GM23248 (cell line): Measurements from ENCODE around the gene RARG. TPM values are rescaled to one million over a fixed set of nuclear protein-coding genes. Genes with fewer than 3 reads are reported as not detected.
A peak's percentile ranks its signal among the peaks of the same experiment; 100 is the strongest.

Experiments
- DNase-seq: peaks from one replicate; pipeline ENCODE4 v3.0.0-alpha.2; 2015
- H2AFZ ChIP-seq: fragments of 200-600 bp; sonication (generic); 2 replicates; pipeline ENCODE4 v1.6.1; 2016; ENCODE audit warnings: antibody characterized with exemption
- H3F3A ChIP-seq: fragments of 200-600 bp; sonication (generic); 2 replicates; pipeline ENCODE4 v1.6.1; 2016; ENCODE audit warnings: mild to moderate bottlenecking, antibody characterized with exemption, mixed run types; ENCODE audit not compliant: insufficient read depth
- H3K27ac ChIP-seq: fragments of 200-600 bp; sonication (generic); 2 replicates; pipeline ENCODE4 v1.5.1; 2016; ENCODE audit warnings: mild to moderate bottlenecking
- H3K27me3 ChIP-seq: fragments of 200-600 bp; sonication (generic); replicated peaks from 2 replicates; pipeline ENCODE4 v1.6.1; 2016; ENCODE audit warnings: mild to moderate bottlenecking; ENCODE audit not compliant: insufficient read depth
- H3K36me3 ChIP-seq: fragments of 200-600 bp; sonication (generic); 2 replicates; pipeline ENCODE4 v1.6.1; 2016; ENCODE audit warnings: low read depth, mild to moderate bottlenecking
- H3K4me1 ChIP-seq: fragments of 200-600 bp; sonication (generic); 2 replicates; pipeline ENCODE4 v1.6.1; 2016; ENCODE audit warnings: mild to moderate bottlenecking; ENCODE audit not compliant: insufficient read depth
- H3K4me2 ChIP-seq: fragments of 200-600 bp; sonication (generic); one replicate; pipeline ENCODE4 v1.6.1; 2016; ENCODE audit warnings: mild to moderate bottlenecking; ENCODE audit not compliant: unreplicated experiment
- H3K4me3 ChIP-seq: fragments of 200-600 bp; sonication (generic); 2 replicates; pipeline ENCODE4 v1.5.1; 2016; ENCODE audit warnings: mild to moderate bottlenecking
- H3K79me2 ChIP-seq: fragments of 200-600 bp; sonication (generic); 2 replicates; pipeline ENCODE4 v1.6.1; 2016; ENCODE audit warnings: mild to moderate bottlenecking; ENCODE audit not compliant: insufficient read depth
- H3K9ac ChIP-seq: fragments of 200-600 bp; sonication (generic); 2 replicates; pipeline ENCODE4 v1.6.1; 2016; ENCODE audit warnings: mild to moderate bottlenecking
- H3K9me2 ChIP-seq: fragments of 200-600 bp; sonication (generic); 2 replicates; pipeline ENCODE4 v1.6.1; 2016; ENCODE audit warnings: mixed run types, mild to moderate bottlenecking, moderate library complexity; ENCODE audit not compliant: insufficient read depth
- H3K9me3 ChIP-seq: fragments of 200-600 bp; sonication (generic); one replicate; pipeline ENCODE4 v1.6.1; 2017; ENCODE audit warnings: low read depth
- H4K20me1 ChIP-seq: fragments of 200-600 bp; sonication (generic); 2 replicates; pipeline ENCODE4 v1.6.0; 2016; ENCODE audit not compliant: insufficient read depth
- EZH2 ChIP-seq: fragments of 200-600 bp; sonication (generic); IDR thresholded peaks from 2 replicates; pipeline ENCODE4 v1.6.1; 2018; ENCODE audit warnings: antibody characterized with exemption, mild to moderate bottlenecking; ENCODE audit not compliant: insufficient read depth, poor library complexity, severe bottlenecking
- EZH2phosphoT487 ChIP-seq: fragments of 200-600 bp; sonication (generic); IDR thresholded peaks from 2 replicates; pipeline ENCODE4 v1.6.1; 2018; ENCODE audit warnings: antibody characterized with exemption, moderate library complexity, mild to moderate bottlenecking, low read depth; ENCODE audit not compliant: insufficient read depth
- WGBS, 2 experiments: methylation state at CpG; one replicate each; pipeline ENCODE4 v1.1.6; 2015 to 2017; ENCODE audit warnings: low lambda C conversion rate in 2 of 2, low coverage in 1 of 2; ENCODE audit errors: missing lambda C conversion rate in 2 of 2; 5-methylcytosine and 5-hydroxymethylcytosine counted together
- in situ Hi-C: fragments of 300-500 bp; cut with MboI; formaldehyde crosslinking; loops from 2 replicates; pipeline ENCODE4 v1.15.0; 2020
- polyA plus RNA-seq: library from polyadenylated mRNA; unstranded; fragments of >200 nt; fragmentation: Nextera tagmentation; extraction: Ambion mirVana; gene quantifications from 2 replicates; pipeline ENCODE4 v1.2.1, GENCODE V29; 2016
- total RNA-seq: library from RNA; depleted of rRNA; stranded (reverse); fragments of >200 nt; shearing (Covaris generic); gene quantifications from 2 replicates; pipeline ENCODE4 v1.2.3, GENCODE V29; 2014

RARG gene
- total and polyA plus RNA-seq, 2 experiments from 2014 or later = 75.3 to 116 TPM

DNA sequence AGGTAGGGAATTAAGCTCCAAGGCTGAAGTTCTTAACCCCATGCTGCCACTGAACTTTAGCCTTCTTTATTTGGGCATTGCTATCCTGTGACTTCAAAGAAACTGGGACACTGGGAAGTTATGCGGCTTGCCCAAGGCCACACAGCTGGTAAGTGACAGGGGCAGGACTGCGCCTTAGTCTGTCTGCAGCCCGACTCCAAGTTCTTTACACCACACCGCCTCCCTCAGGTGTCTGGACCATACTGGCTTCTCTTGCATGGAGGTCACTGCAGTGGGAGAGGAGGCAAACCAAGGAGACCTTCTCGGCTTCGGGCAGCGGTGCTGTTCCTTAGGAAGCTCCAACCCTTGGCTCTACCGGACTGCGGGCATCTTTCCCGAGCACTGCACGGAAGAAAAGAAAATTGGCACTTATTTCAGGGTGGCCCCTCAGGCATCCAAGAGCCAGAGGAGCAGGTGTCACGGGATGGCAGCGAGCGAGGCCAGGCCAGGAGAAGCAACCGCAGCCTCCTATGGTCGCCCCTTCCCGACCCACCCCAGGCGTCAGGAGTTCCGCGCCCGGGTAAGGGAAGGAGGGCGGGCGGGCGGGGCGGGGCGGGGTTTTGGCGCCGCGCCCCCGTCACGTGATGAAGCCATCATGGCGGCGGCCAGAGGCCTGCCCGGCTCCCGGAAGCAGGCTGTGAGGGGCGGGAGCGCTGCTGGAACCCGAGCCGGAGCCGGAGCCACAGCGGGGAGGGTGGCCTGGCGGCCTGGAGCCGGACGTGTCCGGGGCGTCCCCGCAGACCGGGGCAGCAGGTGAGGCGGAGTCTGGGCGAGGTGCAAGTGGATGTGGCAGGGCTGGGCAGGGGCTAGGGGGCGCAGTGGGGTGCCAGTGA is 19.7 kb upstream of the RARG start:
- 1 to 2% methylated on average over 19 to 36 of the region's 51 CpGs for WGBS, 2 experiments
- no peaks in the 10 kb centered on the region for H3K9me3 ChIP-seq
- H4K20me1 ChIP-seq = no peaks in the 10 kb centered on the region
- peak; percentile 90 for DNase-seq
- peak overlapping the region; percentile 91 for H3K9ac ChIP-seq
- no peak for TF ChIP-seq EZH2
- peak overlapping the region; percentile 89 for H2AFZ ChIP-seq
- no peaks in the 10 kb centered on the region for H3K27me3 ChIP-seq
- H3K27ac ChIP-seq = peak overlapping the region; percentile 80
- no peaks in the 10 kb centered on the region for H3K36me3 ChIP-seq
- H3F3A ChIP-seq = peaks cover 15% of the 10 kb centered on the region
- peaks cover 37% of the 10 kb centered on the region for H3K79me2 ChIP-seq
- H3K4me1 ChIP-seq = peaks cover 19% of the 10 kb centered on the region
- in situ Hi-C loops = no loop called here
- H3K9me2 ChIP-seq = no peaks in the 10 kb centered on the region
- peak overlapping the region; percentile 89 for H3K4me3 ChIP-seq
- H3K4me2 ChIP-seq = peak overlapping the region; percentile 89

DNA sequence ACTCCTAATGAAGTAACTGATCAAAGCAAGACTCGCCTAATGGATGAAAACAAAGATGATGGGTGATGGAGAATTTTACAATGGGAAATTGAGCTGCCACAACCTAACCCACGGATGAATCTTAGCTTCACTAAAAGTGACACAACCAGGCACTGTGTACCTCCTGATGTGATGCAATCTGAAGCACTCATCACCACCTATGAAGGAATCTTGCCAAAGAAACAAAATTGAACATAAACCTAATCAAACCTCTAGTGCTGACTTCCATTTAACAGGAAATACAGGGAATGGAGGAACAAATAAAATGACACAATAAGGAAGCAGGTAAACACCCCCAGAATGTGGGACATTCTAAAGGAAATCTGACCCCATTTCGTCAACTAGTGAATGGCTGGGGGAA is 13.3 kb upstream of the RARG start:
- no peaks in the 10 kb centered on the region for H3K79me2 ChIP-seq
- no peaks in the 10 kb centered on the region; the same call in 1 of the 2 replicates for H3K27me3 ChIP-seq
- no peak for DNase-seq
- no peak overlapping the region for H3K27ac ChIP-seq
- in situ Hi-C loops = no loop called here
- WGBS, 2 experiments = 85 to 87% methylated on average over 3 of the region's 3 CpGs
- no peak for TF ChIP-seq EZH2
- no peak for TF ChIP-seq EZH2phosphoT487
- no peak overlapping the region for H3K4me2 ChIP-seq
- 0 out of 2 replicates have a peak, but pooled peaks cover under 1% of the 10 kb centered on the region for H3F3A ChIP-seq
- H3K9ac ChIP-seq = no peak overlapping the region
- H3K4me3 ChIP-seq = no peak overlapping the region
- H4K20me1 ChIP-seq = no peaks in the 10 kb centered on the region
- H3K9me3 ChIP-seq = no peaks in the 10 kb centered on the region
- no peak overlapping the region for H2AFZ ChIP-seq
- no peaks in the 10 kb centered on the region for H3K4me1 ChIP-seq
- no peaks in the 10 kb centered on the region for H3K9me2 ChIP-seq
- H3K36me3 ChIP-seq = no peaks in the 10 kb centered on the region

DNA sequence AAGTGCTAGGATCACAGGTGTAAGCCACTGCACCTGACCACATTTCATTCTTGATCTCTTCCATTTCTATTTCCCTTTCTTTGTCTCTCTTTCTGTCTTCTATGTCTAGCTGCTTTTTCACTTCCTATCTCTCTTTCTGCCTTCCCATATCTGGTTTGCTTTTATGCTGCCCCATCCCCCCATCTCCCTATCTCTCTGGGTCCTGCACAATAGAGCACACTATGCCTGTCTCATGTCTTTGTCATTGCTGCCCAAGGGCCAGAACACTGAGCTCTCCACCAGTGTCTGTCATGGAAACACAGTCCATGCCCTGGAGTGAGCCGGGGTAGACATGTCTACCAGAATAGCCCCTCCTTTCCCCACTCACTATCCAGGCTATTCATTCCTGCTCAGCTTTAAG is 12.3 kb upstream of the RARG start:
- no peak overlapping the region for H3K9ac ChIP-seq
- H3K9me2 ChIP-seq = no peaks in the 10 kb centered on the region
- H3K9me3 ChIP-seq = no peaks in the 10 kb centered on the region
- H3K4me2 ChIP-seq = no peak overlapping the region
- TF ChIP-seq EZH2 (no peak), EZH2phosphoT487 (no peak)
- no peaks in the 10 kb centered on the region for H3F3A ChIP-seq
- no peaks in the 10 kb centered on the region for H3K79me2 ChIP-seq
- H3K27me3 ChIP-seq = no peaks in the 10 kb centered on the region; the same call in 1 of the 2 replicates
- H3K27ac ChIP-seq = no peak overlapping the region
- no peak overlapping the region for H3K4me3 ChIP-seq
- no peaks in the 10 kb centered on the region for H3K36me3 ChIP-seq
- H4K20me1 ChIP-seq = no peaks in the 10 kb centered on the region
- no peaks in the 10 kb centered on the region for H3K4me1 ChIP-seq
- H2AFZ ChIP-seq = no peak overlapping the region
- WGBS, 2 experiments = 8 to 18% methylated on average over 1 of the region's 1 CpG
- in situ Hi-C loops = no loop called here
- DNase-seq = no peak

DNA sequence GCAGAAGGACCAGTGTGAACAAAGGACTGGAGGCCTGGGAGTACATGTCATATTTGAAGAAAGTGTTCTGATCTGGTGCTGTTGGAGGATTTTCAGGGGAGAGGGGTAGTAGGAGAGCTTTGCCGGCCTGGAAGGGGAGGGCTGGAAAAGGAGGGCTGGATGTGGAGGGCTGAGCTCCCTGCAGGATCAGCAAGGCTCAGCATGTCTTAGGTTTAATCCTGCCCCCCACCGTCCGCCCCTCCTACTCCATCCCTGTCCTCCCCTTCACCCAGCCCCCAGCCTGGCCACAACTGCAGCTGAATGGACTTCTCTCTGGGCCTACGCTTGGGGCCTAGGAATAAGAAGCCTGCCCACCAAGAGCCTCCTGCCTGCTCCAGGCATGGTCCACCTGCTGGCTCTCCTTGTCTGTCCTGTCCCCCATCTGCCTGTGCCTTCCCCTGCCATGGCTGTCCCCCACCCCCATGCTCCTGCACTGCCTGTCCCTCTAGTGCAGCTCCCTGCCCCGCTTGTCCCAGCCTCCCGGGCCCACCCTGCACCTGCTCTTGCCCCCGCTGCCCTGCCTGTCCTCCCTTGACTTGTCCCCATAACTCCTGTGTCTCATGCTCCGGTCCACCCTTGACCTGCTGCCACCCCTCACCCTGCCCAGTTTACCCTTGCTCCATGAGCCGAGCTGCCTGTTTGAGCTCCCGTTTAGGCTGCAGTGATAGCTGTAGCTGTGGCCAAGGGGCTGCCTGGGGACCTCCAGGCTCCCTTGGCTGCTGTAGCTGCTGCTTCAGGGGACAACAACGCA is 9.8 kb upstream of the RARG start:
- Histone ChIP-seq H3K27ac (no peak overlapping the region), H3F3A (no peaks in the 10 kb centered on the region), H3K4me2 (no peak overlapping the region), H2AFZ (no peak overlapping the region), H3K79me2 (no peaks in the 10 kb centered on the region), H3K4me3 (no peak overlapping the region), H4K20me1 (no peaks in the 10 kb centered on the region), H3K9me3 (no peaks in the 10 kb centered on the region), H3K9ac (no peak overlapping the region), H3K9me2 (no peaks in the 10 kb centered on the region), H3K4me1 (no peaks in the 10 kb centered on the region), H3K36me3 (no peaks in the 10 kb centered on the region), H3K27me3 (no peaks in the 10 kb centered on the region; the same call in 1 of the 2 replicates)
- 65 to 68% methylated on average over 8 to 11 of the region's 11 CpGs for WGBS, 2 experiments
- no peak for DNase-seq
- in situ Hi-C loops = no loop called here
- no peak for TF ChIP-seq EZH2phosphoT487
- no peak for TF ChIP-seq EZH2
